ENCODE results near the gene TMEM60.

DNA sequence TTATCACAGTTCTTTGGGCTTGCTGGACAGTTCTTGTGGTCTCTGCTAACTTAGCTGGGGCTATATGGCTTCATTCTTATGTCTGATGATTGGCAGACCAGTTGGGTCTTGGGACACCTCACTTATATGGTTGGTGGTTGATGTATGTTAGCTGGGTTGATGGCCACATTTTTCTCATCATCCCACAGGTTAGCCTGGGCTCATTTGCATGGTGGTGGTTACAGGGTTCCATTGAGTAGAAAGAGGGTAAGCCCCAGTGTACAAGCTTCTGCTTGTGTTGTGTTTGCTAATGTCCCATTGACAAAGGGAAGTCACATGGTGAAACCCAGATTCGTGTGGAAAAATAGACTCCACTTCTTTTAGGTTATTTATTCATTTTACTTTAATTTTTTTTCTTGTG, 40.6 kb downstream of the TMEM60 start:
- TF ChIP-seq, protein P1, sequence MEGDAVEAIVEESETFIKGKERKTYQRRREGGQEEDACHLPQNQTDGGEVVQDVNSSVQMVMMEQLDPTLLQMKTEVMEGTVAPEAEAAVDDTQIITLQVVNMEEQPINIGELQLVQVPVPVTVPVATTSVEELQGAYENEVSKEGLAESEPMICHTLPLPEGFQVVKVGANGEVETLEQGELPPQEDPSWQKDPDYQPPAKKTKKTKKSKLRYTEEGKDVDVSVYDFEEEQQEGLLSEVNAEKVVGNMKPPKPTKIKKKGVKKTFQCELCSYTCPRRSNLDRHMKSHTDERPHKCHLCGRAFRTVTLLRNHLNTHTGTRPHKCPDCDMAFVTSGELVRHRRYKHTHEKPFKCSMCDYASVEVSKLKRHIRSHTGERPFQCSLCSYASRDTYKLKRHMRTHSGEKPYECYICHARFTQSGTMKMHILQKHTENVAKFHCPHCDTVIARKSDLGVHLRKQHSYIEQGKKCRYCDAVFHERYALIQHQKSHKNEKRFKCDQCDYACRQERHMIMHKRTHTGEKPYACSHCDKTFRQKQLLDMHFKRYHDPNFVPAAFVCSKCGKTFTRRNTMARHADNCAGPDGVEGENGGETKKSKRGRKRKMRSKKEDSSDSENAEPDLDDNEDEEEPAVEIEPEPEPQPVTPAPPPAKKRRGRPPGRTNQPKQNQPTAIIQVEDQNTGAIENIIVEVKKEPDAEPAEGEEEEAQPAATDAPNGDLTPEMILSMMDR (conservative IDR thresholded peaks at IDR 0.05 in 1 of 2, IDR thresholded peaks at IDR 0.05 in 1 of 2; ENCODE audit: extremely low read depth in 1 of 2, insufficient read depth in 1 of 2, low read depth in 1 of 2, low read length in 2 of 2), result no peak
- TF ChIP-seq EZH2 (IDR thresholded peaks at IDR 0.05; ENCODE audit: borderline replicate concordance, low read length), result no peak
